ENCODE data around the gene SMG5.
A peak's percentile ranks its signal among the peaks of the same experiment; 100 is the strongest.
"Not testable (repeated sequence)": the region's sequence is repeated elsewhere in the genome, so short reads cannot be mapped to it uniquely, and the experiment has no call there.

The SMG5 gene

GRCh38 chr1:156245451-156246232, 37.0 kb downstream of the SMG5 start:
- DNase-seq = peak; percentile 55

- no peak for DNase-seq
These were observed 37.9 kb downstream of the SMG5 start for GRCh38 chr1:156244712-156245111.

- no peak for DNase-seq
These were observed 38.5 kb downstream of the SMG5 start for GRCh38 chr1:156244126-156244525.

GRCh38 chr1:156242738-156243137, 39.9 kb downstream of the SMG5 start:
- no peak for DNase-seq

- DNase-seq = no peak
These were observed 40.7 kb downstream of the SMG5 start, which contains the start of gene BGLAP for GRCh38 chr1:156241926-156242325. Gene BGLAP, plus strand, starts transcription at chr1:156242184. Its CDS starts 48 bp downstream, at chr1:156242232.

- DNase-seq = no peak
These were observed 41.3 kb downstream of the SMG5 start for GRCh38 chr1:156241311-156241811.

GRCh38 chr1:156238248-156238647, 44.4 kb downstream of the SMG5 start:
- no peak for DNase-seq

- DNase-seq = no peak
These were observed 46.5 kb downstream of the SMG5 start for GRCh38 chr1:156236164-156236563.

- no peak for DNase-seq
These were observed 49.0 kb downstream of the SMG5 start for GRCh38 chr1:156233426-156234127.

GRCh38 chr1:156232201-156232894, 50.3 kb downstream of the SMG5 start:
- no peak for DNase-seq

- DNase-seq = no peak
These were observed 52.2 kb downstream of the SMG5 start for GRCh38 chr1:156230473-156230837.

- no peak for DNase-seq
These were observed 52.7 kb downstream of the SMG5 start for GRCh38 chr1:156229809-156230472.

GRCh38 chr1:156228501-156228900, 54.1 kb downstream of the SMG5 start:
- no peak for DNase-seq

- no peak for DNase-seq
These were observed 55.8 kb downstream of the SMG5 start for GRCh38 chr1:156226782-156227181.

- DNase-seq = no peak
These were observed 56.5 kb downstream of the SMG5 start for GRCh38 chr1:156226116-156226538.

- no peak for DNase-seq
These were observed 57.0 kb downstream of the SMG5 start for GRCh38 chr1:156225677-156226014.

GRCh38 chr1:156221986-156222692, 60.5 kb downstream of the SMG5 start:
- DNase-seq = no peak

- no peak for DNase-seq
These were observed 62.4 kb downstream of the SMG5 start for GRCh38 chr1:156220226-156220625.

GRCh38 chr1:156217871-156218270, 64.8 kb downstream of the SMG5 start:
- no peak for DNase-seq

GRCh38 chr1:156216361-156217086, 66.1 kb downstream of the SMG5 start:
- not testable (repeated sequence) for DNase-seq

- no peak for DNase-seq
These were observed 68.4 kb downstream of the SMG5 start for GRCh38 chr1:156214024-156214748.

Data from stimulated activated CD8-positive, alpha-beta memory T cell treated with anti-CD3 and anti-CD28 coated beads, Interleukin-4, amount 100 ng/mL, for 48 hours (primary cell).